Endodermal cell (in vitro differentiated cells): ENCODE measurements around the gene HDHD2. TPM values are rescaled to one million over a fixed set of nuclear protein-coding genes. Genes with fewer than 3 reads are reported as not detected.
"Not testable (repeated sequence)": the region's sequence is repeated elsewhere in the genome, so short reads cannot be mapped to it uniquely, and the experiment has no call there.

ENCODE experiments used
- DNase-seq: peaks from one replicate; pipeline ENCODE4 v3.0.0-alpha.2; 2017
- H3K27ac ChIP-seq: 2 replicates; pipeline ENCODE4 v1.5.1; 2013; ENCODE audit warnings: mild to moderate bottlenecking, low read depth, low read length, moderate library complexity
- H3K27me3 ChIP-seq: 2 replicates; pipeline ENCODE4 v1.6.1; 2013; ENCODE audit warnings: mild to moderate bottlenecking, low read length, moderate library complexity; ENCODE audit not compliant: insufficient read depth, control insufficient read depth, poor library complexity, severe bottlenecking
- H3K36me3 ChIP-seq: 2 replicates; pipeline ENCODE4 v1.7.0; 2013; ENCODE audit warnings: mild to moderate bottlenecking, low read length, moderate library complexity; ENCODE audit not compliant: control insufficient read depth, insufficient read depth
- H3K4me1 ChIP-seq: one replicate; pipeline ENCODE4 v1.7.0; 2013; ENCODE audit warnings: low read length; ENCODE audit not compliant: control insufficient read depth, insufficient read depth
- H3K4me3 ChIP-seq: 2 replicates; pipeline ENCODE4 v1.5.1; 2013; ENCODE audit warnings: mild to moderate bottlenecking, low read length, moderate library complexity
- H3K9ac ChIP-seq: 2 replicates; pipeline ENCODE4 v1.6.1; 2013; ENCODE audit warnings: mild to moderate bottlenecking, low read length, moderate library complexity; ENCODE audit not compliant: poor library complexity, severe bottlenecking; ENCODE audit errors: extremely low read depth
- H3K9me3 ChIP-seq: 2 replicates; pipeline ENCODE4 v1.6.1; 2013; ENCODE audit warnings: mild to moderate bottlenecking, low read length, moderate library complexity; ENCODE audit not compliant: control insufficient read depth
- H3K27ac Mint-ChIP-seq: 2 replicates; pipeline ENCODE4 v1.8.0; 2020; ENCODE audit warnings: mixed read lengths
- H3K27me3 Mint-ChIP-seq: 2 replicates; pipeline ENCODE4 v1.8.0; 2021; ENCODE audit warnings: mild to moderate bottlenecking, mixed read lengths; ENCODE audit not compliant: insufficient read depth
- H3K36me3 Mint-ChIP-seq: 2 replicates; pipeline ENCODE4 v1.8.0; 2020; ENCODE audit warnings: low read depth, mixed read lengths
- H3K4me1 Mint-ChIP-seq: 2 replicates; pipeline ENCODE4 v1.8.0; 2020; ENCODE audit warnings: mixed read lengths
- H3K4me3 Mint-ChIP-seq: 2 replicates; pipeline ENCODE4 v1.8.0; 2020; ENCODE audit warnings: mild to moderate bottlenecking, moderate library complexity, mixed read lengths
- H3K9me3 Mint-ChIP-seq: 2 replicates; pipeline ENCODE4 v1.8.0; 2020; ENCODE audit warnings: mild to moderate bottlenecking, mixed read lengths
- CTCF ChIP-seq: fragments of 200-600 bp; sonication (generic); conservative IDR thresholded peaks from 2 replicates; pipeline ENCODE4 v1.5.0; 2021; ENCODE audit warnings: antibody characterized with exemption, mild to moderate bottlenecking
- WGBS, 2 experiments: methylation state at CpG; one replicate each; pipeline versions ENCODE4 v1.1.5 to v1.1.7; 2013; ENCODE audit warnings: missing lambda C conversion rate in 2 of 2, mixed read lengths in 1 of 2; ENCODE audit not compliant: insufficient coverage in 1 of 2, insufficient read length in 1 of 2; 5-methylcytosine and 5-hydroxymethylcytosine counted together
- long read RNA-seq, 4 experiments: library from polyadenylated mRNA in 2 of 4; library from RNA in 1 of 4; library from capped mRNA in 1 of 4; stranded (forward) in 3 of 4; unstranded in 1 of 4; transcript quantifications; one replicate each; pipeline ENCODE4 v2.0.0, GENCODE V29; 2020 to 2021; ENCODE audit warnings: inconsistent platforms in 1 of 4
- polyA plus RNA-seq, 2 experiments: library from polyadenylated mRNA; stranded (reverse); fragments of 50-300 nt; gene quantifications; one replicate each; pipeline ENCODE4 v1.2.3, GENCODE V29; 2013
- total RNA-seq, 2 donors: library from RNA; stranded (reverse); fragmentation: NEBNext Ultra II Directional in 1 of 2; extraction: Animal tissue kit (Norgen Biotek cat#: 25700) in 1 of 2; gene quantifications; 2 replicates in 1 of 2; 3 replicates in 1 of 2; pipeline ENCODE4 v1.2.1, GENCODE V29; 2021

The HDHD2 gene
- 10 to 100 TPM; 53.6 to 76.8 TPM for total RNA-seq
- polyA plus RNA-seq (2013, experiment 1 of 2) = 61.6 TPM
- polyA plus RNA-seq (2013, experiment 2 of 2) = 58.7 TPM
- long read RNA-seq, experiment 1, transcript HDHD2-201 (7 exons, 2,212 nt) = major isoform, 14 of 25 reads
- long read RNA-seq, experiment 1, transcript HDHD2-206 (1 exons, 3,229 nt) = minor isoform, 6 of 25 reads
- long read RNA-seq, experiment 1, partial matches to known transcripts = 0 of 25 reads
- long read RNA-seq, experiment 1, other reads (novel, unspliced or antisense) = 4 of 25 reads
- long read RNA-seq, experiment 2, transcript HDHD2-201 (7 exons, 2,212 nt) = major isoform, 114 of 169 reads
- long read RNA-seq, experiment 2, transcript HDHD2-205 (7 exons, 2,224 nt) = minor isoform, 12 of 169 reads
- long read RNA-seq, experiment 2, partial matches to known transcripts = 5 of 169 reads
- long read RNA-seq, experiment 2, other reads (novel, unspliced or antisense) = 35 of 169 reads
- long read RNA-seq, experiment 3, transcript HDHD2-205 (7 exons, 2,224 nt) = minor isoform, 34 of 338 reads
- long read RNA-seq, experiment 3, transcript HDHD2-201 (7 exons, 2,212 nt) = major isoform, 215 of 338 reads
- long read RNA-seq, experiment 3, partial matches to known transcripts = 12 of 338 reads
- long read RNA-seq, experiment 3, other reads (novel, unspliced or antisense) = 75 of 338 reads
- long read RNA-seq, experiment 4, transcript HDHD2-205 (7 exons, 2,224 nt) = minor isoform, 17 of 287 reads
- long read RNA-seq, experiment 4, transcript HDHD2-201 (7 exons, 2,212 nt) = minor isoform, 106 of 287 reads
- long read RNA-seq, experiment 4, transcript HDHD2-206 (1 exons, 3,229 nt) = major isoform, 112 of 287 reads
- long read RNA-seq, experiment 4, partial matches to known transcripts = 8 of 287 reads
- long read RNA-seq, experiment 4, other reads (novel, unspliced or antisense) = 42 of 287 reads

- H3K9me3 ChIP-seq = no peaks in the 10 kb centered on the region
- H3K27ac ChIP-seq = peak within 1 kb of the TSS; percentile 90
- Mint-ChIP-seq H3K4me3 (peak within 1 kb of the TSS; percentile 93), H3K36me3 (peaks cover 16% of the 10 kb centered on the region), H3K4me1 (peaks cover 12% of the 10 kb centered on the region), H3K9me3 (no peaks in the 10 kb centered on the region), H3K27me3 (no peaks in the 10 kb centered on the region), H3K27ac (peak within 1 kb of the TSS; percentile 96)
- H3K9ac ChIP-seq = peak within 1 kb of the TSS; percentile 67
- H3K36me3 ChIP-seq = peaks cover 16% of the 10 kb centered on the region
- peak; percentile 94 for DNase-seq
- H3K4me1 ChIP-seq = no peaks in the 10 kb centered on the region
- no peaks in the 10 kb centered on the region for H3K27me3 ChIP-seq
- no peak for TF ChIP-seq CTCF
- 0% methylated on average over 10 to 70 of the region's 70 CpGs for WGBS, 2 experiments
- H3K4me3 ChIP-seq = peak within 1 kb of the TSS; percentile 99
Observed at GRCh38 chr18:47150029-47150823, at the start of gene HDHD2. TSS of gene HDHD2 (minus strand) at chr18:47150500. CDS start at chr18:47136439, 14,061 bp downstream.

- peaks cover 10% of the 10 kb centered on the region for H3K27me3 Mint-ChIP-seq
- H3K27ac Mint-ChIP-seq, H3K4me1 Mint-ChIP-seq: not testable (repeated sequence)
Observed at GRCh38 chr18:47195961-47196360, 45.7 kb upstream of the HDHD2 start.

GRCh38 chr18:47191961-47192360 lies 41.7 kb upstream of the HDHD2 start:
- Mint-ChIP-seq H3K4me3 (no peak overlapping the region), H3K4me1 (no peaks in the 10 kb centered on the region), H3K9me3 (no peaks in the 10 kb centered on the region), H3K27me3 (peaks cover 2% of the 10 kb centered on the region), H3K36me3 (no peaks in the 10 kb centered on the region), H3K27ac (no peak overlapping the region)
- Histone ChIP-seq H3K4me1 (no peaks in the 10 kb centered on the region), H3K27ac (no peak overlapping the region), H3K9me3 (no peaks in the 10 kb centered on the region), H3K9ac (no peak overlapping the region), H3K36me3 (no peaks in the 10 kb centered on the region), H3K27me3 (no peaks in the 10 kb centered on the region), H3K4me3 (no peak overlapping the region)
- DNase-seq = no peak
- 96 to 100% methylated on average over 2 of the region's 2 CpGs for WGBS, 2 experiments
- peak; percentile 39 for TF ChIP-seq CTCF

More at GRCh38 chr18:47195961-47196360, 45.7 kb upstream of the HDHD2 start:
- H3K4me3 ChIP-seq, H3K36me3 Mint-ChIP-seq, H3K27ac ChIP-seq, DNase-seq, H3K9me3 ChIP-seq, H3K4me1 ChIP-seq, H3K27me3 ChIP-seq, H3K4me3 Mint-ChIP-seq, H3K9me3 Mint-ChIP-seq, H3K9ac ChIP-seq, H3K36me3 ChIP-seq: not testable (repeated sequence)
- 100% methylated on average over 3 of the region's 3 CpGs; no CpG with 5 or more reads in 1 of the 2 experiments for WGBS, 2 experiments
